Sigmoid colon (tissue), 7 donors: Measurements from ENCODE around the gene SELPLG. TPM values are rescaled to one million over a fixed set of nuclear protein-coding genes. Genes with fewer than 3 reads are reported as not detected.

Experiments
- DNase-seq: peaks from one replicate; pipeline ENCODE4 v3.0.0-alpha.2; 2019
- H3K27ac ChIP-seq, 4 donors: fragments of 200-600 bp; sonication (generic); one replicate each; pipeline ENCODE4 v1.5.1; 2016 to 2019; ENCODE audit warnings: mild to moderate bottlenecking in 1 of 4
- H3K27me3 ChIP-seq, 3 donors: fragments of 200-600 bp; sonication (generic); one replicate each; pipeline ENCODE4 v1.5.1; 2019; ENCODE audit warnings: mild to moderate bottlenecking in 1 of 3
- H3K36me3 ChIP-seq, 4 donors: fragments of 200-600 bp; sonication (generic); one replicate each; pipeline ENCODE4 v1.5.1; 2016 to 2019
- H3K4me1 ChIP-seq, 4 donors: fragments of 200-600 bp; sonication (generic); one replicate each; pipeline ENCODE4 v1.5.1; 2017 to 2019
- H3K4me3 ChIP-seq, 4 donors: fragments of 200-600 bp; sonication (generic); one replicate each; pipeline ENCODE4 v1.5.1; 2017 to 2019; ENCODE audit warnings: mild to moderate bottlenecking in 2 of 4, moderate library complexity in 1 of 4
- H3K9me3 ChIP-seq, 4 donors: fragments of 200-600 bp in 3 of 4; sonication (generic) in 3 of 4; one replicate each; pipeline versions ENCODE4 v1.5.1 to v1.6.1; 2013 to 2019
- CTCF ChIP-seq, 4 experiments: fragments of 450-650 bp in 3 of 4; fragments of 200-600 bp in 1 of 4; IDR thresholded peaks; one replicate each; pipeline ENCODE4 v1.5.1; 2016 to 2019; ENCODE audit warnings: antibody characterized with exemption in 4 of 4, mild to moderate bottlenecking in 3 of 4, moderate library complexity in 2 of 4
- EP300 ChIP-seq, 4 donors: sonication (generic); formaldehyde crosslinking; IDR thresholded peaks; one replicate each; pipeline ENCODE4 v1.6.1; 2017; ENCODE audit warnings: antibody characterized with exemption in 4 of 4
- POLR2A ChIP-seq, 2 donors: fragments of 450-650 bp; IDR thresholded peaks; one replicate each; pipeline ENCODE4 v1.6.1; 2016; ENCODE audit warnings: antibody characterized with exemption in 2 of 2, mild to moderate bottlenecking in 2 of 2, moderate library complexity in 2 of 2
- POLR2AphosphoS5 ChIP-seq, 4 donors: sonication (generic); formaldehyde crosslinking; IDR thresholded peaks; one replicate each; pipeline ENCODE4 v1.6.1; 2017; ENCODE audit warnings: antibody characterized with exemption in 4 of 4
- WGBS, 2 donors: extraction: QIAGEN DNeasy Blood & Tissue Kit; methylation state at CpG; one replicate each; pipeline ENCODE4 v1.1.7; 2013; 5-methylcytosine and 5-hydroxymethylcytosine counted together
- intact Hi-C: fragments of 100-400 bp; cut with DNase I; formaldehyde crosslinking; loops from one replicate; pipeline ENCODE4 v1.15.1; 2023
- polyA plus RNA-seq, 3 donors: library from polyadenylated mRNA; stranded (reverse); fragments of 200-250 nt; gene quantifications; one replicate each; pipeline ENCODE4 v1.2.3, GENCODE V29; 2013
- total RNA-seq, 4 donors: library from RNA; depleted of rRNA; stranded (reverse); fragments of >200 nt; gene quantifications; one replicate each; pipeline ENCODE4 v1.1.0, GENCODE V29; 2016
- donor health status: healthy with polysubstance abuse.
- donor health status: Bipolar disorder and iron deficiency.
- donor health status: healthy.

Gene SELPLG
- total and polyA plus RNA-seq, 7 donors: 1.8 to 26.1 (median 6.7) TPM

GRCh38 chr12:108589028-108589839 is 44.5 kb downstream of the SELPLG start:
- Histone ChIP-seq H3K27ac (no peak overlapping the region), H3K9me3 (no peaks in the 10 kb centered on the region), H3K36me3 (no peaks in the 10 kb centered on the region), H3K4me1 (no peaks in the 10 kb centered on the region), H3K4me3 (no peak overlapping the region), H3K27me3 (no peaks in the 10 kb centered on the region)
- intact Hi-C loops: no loop called here
- no peak for TF ChIP-seq CTCF (IDR thresholded peaks at IDR 0.05)
- TF ChIP-seq POLR2AphosphoS5 (IDR thresholded peaks at IDR 0.05): no peak
- TF ChIP-seq EP300 (IDR thresholded peaks at IDR 0.05): no peak
- TF ChIP-seq POLR2A (IDR thresholded peaks at IDR 0.05): no peak
- WGBS, 2 donors: 58 to 60% methylated on average over 15 of the region's 15 CpGs
- no peak for DNase-seq

DNA sequence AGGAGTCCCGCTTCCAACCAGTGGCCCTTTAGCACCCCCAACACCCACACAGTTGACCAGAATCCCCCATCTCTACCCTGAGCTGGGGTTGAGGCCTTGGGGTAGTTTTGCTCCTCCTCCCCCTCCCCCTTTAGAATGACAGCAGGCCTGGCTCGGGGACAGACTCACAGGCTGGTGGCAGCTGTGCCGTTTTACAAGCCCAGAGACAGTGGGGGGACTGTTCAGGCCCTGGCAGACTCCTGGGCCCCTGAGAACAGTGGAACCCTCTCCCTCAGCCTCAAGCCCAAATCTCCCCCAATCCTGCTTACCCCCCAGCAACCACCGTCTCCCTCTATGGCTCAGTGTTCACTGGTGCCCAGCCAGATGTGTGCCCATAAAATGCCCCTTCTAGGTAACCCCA is 45.9 kb downstream of the SELPLG start:
- H3K36me3 ChIP-seq: no peaks in the 10 kb centered on the region
- DNase-seq: no peak
- H3K27me3 ChIP-seq: no peaks in the 10 kb centered on the region
- 63 to 77% methylated on average over 4 of the region's 4 CpGs for WGBS, 2 donors
- TF ChIP-seq EP300 (IDR thresholded peaks at IDR 0.05): no peak
- no peak for TF ChIP-seq POLR2AphosphoS5 (IDR thresholded peaks at IDR 0.05)
- TF ChIP-seq POLR2A (IDR thresholded peaks at IDR 0.05): no peak
- TF ChIP-seq CTCF (IDR thresholded peaks at IDR 0.05): no peak
- no peak overlapping the region for H3K4me3 ChIP-seq
- intact Hi-C loops: no loop called here
- no peaks in the 10 kb centered on the region for H3K4me1 ChIP-seq
- H3K9me3 ChIP-seq: no peaks in the 10 kb centered on the region
- no peak overlapping the region for H3K27ac ChIP-seq

DNA sequence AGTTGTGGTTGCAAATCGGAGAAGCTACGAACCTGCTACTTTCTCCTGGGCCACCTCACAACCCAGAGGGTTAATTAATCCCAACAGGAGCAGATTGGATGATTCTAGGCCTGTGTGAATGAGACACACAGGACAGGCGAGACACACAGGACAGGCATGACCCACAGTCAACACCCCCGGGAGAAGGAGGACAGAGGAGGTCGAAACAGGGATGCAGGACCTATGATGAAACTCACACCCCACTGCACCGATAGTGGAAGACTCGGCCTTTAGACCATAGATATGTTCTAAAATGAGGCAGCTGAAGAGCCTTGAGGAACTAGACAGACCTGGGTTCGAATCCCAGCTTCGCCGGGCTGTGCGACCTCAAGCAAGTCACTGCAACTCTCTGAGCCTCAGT is 47.4 kb downstream of the SELPLG start:
- Histone ChIP-seq H3K27me3 (no peaks in the 10 kb centered on the region), H3K4me1 (no peaks in the 10 kb centered on the region), H3K27ac (no peak overlapping the region), H3K9me3 (no peaks in the 10 kb centered on the region), H3K4me3 (no peak overlapping the region), H3K36me3 (no peaks in the 10 kb centered on the region)
- TF ChIP-seq CTCF (IDR thresholded peaks at IDR 0.05) (no peak), POLR2AphosphoS5 (IDR thresholded peaks at IDR 0.05) (no peak), POLR2A (IDR thresholded peaks at IDR 0.05) (no peak), EP300 (IDR thresholded peaks at IDR 0.05) (no peak)
- intact Hi-C loops: no loop called here
- no peak for DNase-seq
- 91 to 94% methylated on average over 11 of the region's 11 CpGs for WGBS, 2 donors

GRCh38 chr12:108585864-108586263 is 47.8 kb downstream of the SELPLG start:
- intact Hi-C loops: no loop called here
- no peak for DNase-seq
- no peak overlapping the region for H3K4me3 ChIP-seq
- H3K27me3 ChIP-seq: no peaks in the 10 kb centered on the region
- no peak overlapping the region for H3K27ac ChIP-seq
- H3K36me3 ChIP-seq: no peaks in the 10 kb centered on the region
- TF ChIP-seq EP300 (IDR thresholded peaks at IDR 0.05) (no peak), POLR2A (IDR thresholded peaks at IDR 0.05) (no peak), POLR2AphosphoS5 (IDR thresholded peaks at IDR 0.05) (no peak), CTCF (IDR thresholded peaks at IDR 0.05) (no peak)
- no peaks in the 10 kb centered on the region for H3K9me3 ChIP-seq
- 45 to 73% methylated on average over 4 of the region's 4 CpGs for WGBS, 2 donors
- H3K4me1 ChIP-seq: no peaks in the 10 kb centered on the region
